Erythroblast (primary cell): ENCODE measurements around the gene ITGB7.
"Not testable (repeated sequence)": the region's sequence is repeated elsewhere in the genome, so short reads cannot be mapped to it uniquely, and the experiment has no call there.

Source experiments
- DNase-seq, 2 experiments: peaks; one replicate each; lab custom pipeline; 2025; lab: John Stamatoyannopoulos, UW
- GATA1 ChIP-seq: IDR thresholded peaks from 2 replicates; pipeline ENCODE4 v1.6.1; 2011; ENCODE audit warnings: low read depth, mild to moderate bottlenecking, control low read depth, low read length, moderate library complexity
- POLR2A ChIP-seq: IDR thresholded peaks from 2 replicates; pipeline ENCODE4 v1.6.1; 2011; ENCODE audit warnings: mild to moderate bottlenecking, low read length

ITGB7 gene

GRCh38 chr12:53179687-53180219 lies 27.3 kb downstream of the ITGB7 start:
- DNase-seq: no peak
- no peak for TF ChIP-seq GATA1
- TF ChIP-seq POLR2A: no peak

GRCh38 chr12:53178803-53179202 lies 28.2 kb downstream of the ITGB7 start:
- DNase-seq: not testable (repeated sequence)

GRCh38 chr12:53177447-53177846 lies 29.6 kb downstream of the ITGB7 start:
- DNase-seq: not testable (repeated sequence)

GRCh38 chr12:53176750-53177149 lies 30.3 kb downstream of the ITGB7 start:
- no peak for TF ChIP-seq POLR2A
- no peak for TF ChIP-seq GATA1
- no peak for DNase-seq

GRCh38 chr12:53174881-53175491 lies 32.1 kb downstream of the ITGB7 start:
- peak; percentile 14 to 23 for DNase-seq
- TF ChIP-seq POLR2A: no peak
- no peak for TF ChIP-seq GATA1

- TF ChIP-seq POLR2A (no peak), GATA1 (no peak)
These were observed 33.9 kb downstream of the ITGB7 start for GRCh38 chr12:53173085-53173715.

GRCh38 chr12:53172352-53172751 lies 34.7 kb downstream of the ITGB7 start:
- DNase-seq: no peak
- no peak for TF ChIP-seq POLR2A
- no peak for TF ChIP-seq GATA1

More at GRCh38 chr12:53173085-53173715, 33.9 kb downstream of the ITGB7 start:
- no peak for DNase-seq

- no peak for TF ChIP-seq GATA1
- peak in 1 of 2 experiments; percentile 5 for DNase-seq
These were observed 35.2 kb downstream of the ITGB7 start for GRCh38 chr12:53171725-53172329.

- no peak for TF ChIP-seq GATA1
- no peak for TF ChIP-seq POLR2A
- no peak for DNase-seq
These were observed 36.0 kb downstream of the ITGB7 start for GRCh38 chr12:53170876-53171724.

GRCh38 chr12:53170215-53170614 lies 36.8 kb downstream of the ITGB7 start:
- TF ChIP-seq POLR2A (no peak), GATA1 (no peak)
- DNase-seq: no peak

- no peak for TF ChIP-seq GATA1
- no peak for TF ChIP-seq POLR2A
- no peak for DNase-seq
These were observed 37.4 kb downstream of the ITGB7 start for GRCh38 chr12:53169644-53170043.

GRCh38 chr12:53166837-53167236 lies 40.2 kb downstream of the ITGB7 start:
- no peak for DNase-seq
- TF ChIP-seq GATA1 (no peak), POLR2A (no peak)

GRCh38 chr12:53163008-53163407 lies 44.0 kb downstream of the ITGB7 start:
- DNase-seq: not testable (repeated sequence)
